GM04504 (cell line): ENCODE data around the gene CHD6.
A peak's percentile ranks its signal among the peaks of the same experiment; 100 is the strongest.

Experiments used
- DNase-seq: peaks from one replicate; pipeline ENCODE4 v3.0.0-alpha.2; 2012; ENCODE audit warnings: low read depth

The CHD6 gene

GRCh38 chr20:41462372-41463161 lies 155.6 kb downstream of the CHD6 start:
- no peak for DNase-seq

- DNase-seq: no peak
These were observed 159.4 kb downstream of the CHD6 start for GRCh38 chr20:41458761-41459160.

- DNase-seq: no peak
These were observed 160.9 kb downstream of the CHD6 start for GRCh38 chr20:41457173-41457857.

DNA sequence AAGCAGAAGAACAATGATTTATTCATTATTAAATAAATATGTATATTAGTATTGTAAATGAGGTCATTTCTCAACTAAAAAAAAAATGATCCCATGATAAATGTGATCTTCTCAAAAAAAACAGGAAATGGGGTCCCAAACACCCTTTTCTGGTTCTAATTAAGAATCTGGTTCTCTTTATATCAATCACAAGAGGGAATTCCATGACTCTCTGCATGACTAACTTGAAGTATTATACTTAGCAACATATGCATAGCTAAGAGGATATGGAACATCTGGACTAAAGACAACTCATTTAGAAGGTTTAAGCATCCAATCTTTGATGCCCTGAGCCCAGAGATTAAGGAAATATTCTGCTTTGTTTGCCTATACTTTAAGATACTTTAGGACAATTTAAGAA lies 161.8 kb downstream of the CHD6 start:
- peak; percentile 29 for DNase-seq

DNA sequence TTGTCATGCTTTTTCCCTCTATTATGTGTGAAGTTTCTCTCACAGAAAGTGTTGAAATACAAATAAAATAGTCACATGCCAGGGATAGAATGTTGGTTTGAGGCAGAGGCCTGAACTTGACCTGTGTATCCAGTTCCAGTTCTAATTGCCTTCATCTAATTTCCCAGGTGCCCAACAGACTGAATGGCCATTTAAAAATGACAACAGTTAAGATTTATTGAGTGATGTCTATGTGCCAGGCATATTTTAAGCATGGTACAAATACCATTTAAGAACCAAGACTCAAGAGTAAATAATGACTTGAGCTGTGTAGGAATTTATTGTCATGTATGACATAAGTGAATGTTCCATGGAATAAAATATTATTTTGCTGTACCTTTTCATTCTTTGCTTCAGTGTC lies 163.9 kb downstream of the CHD6 start:
- DNase-seq: no peak

DNA sequence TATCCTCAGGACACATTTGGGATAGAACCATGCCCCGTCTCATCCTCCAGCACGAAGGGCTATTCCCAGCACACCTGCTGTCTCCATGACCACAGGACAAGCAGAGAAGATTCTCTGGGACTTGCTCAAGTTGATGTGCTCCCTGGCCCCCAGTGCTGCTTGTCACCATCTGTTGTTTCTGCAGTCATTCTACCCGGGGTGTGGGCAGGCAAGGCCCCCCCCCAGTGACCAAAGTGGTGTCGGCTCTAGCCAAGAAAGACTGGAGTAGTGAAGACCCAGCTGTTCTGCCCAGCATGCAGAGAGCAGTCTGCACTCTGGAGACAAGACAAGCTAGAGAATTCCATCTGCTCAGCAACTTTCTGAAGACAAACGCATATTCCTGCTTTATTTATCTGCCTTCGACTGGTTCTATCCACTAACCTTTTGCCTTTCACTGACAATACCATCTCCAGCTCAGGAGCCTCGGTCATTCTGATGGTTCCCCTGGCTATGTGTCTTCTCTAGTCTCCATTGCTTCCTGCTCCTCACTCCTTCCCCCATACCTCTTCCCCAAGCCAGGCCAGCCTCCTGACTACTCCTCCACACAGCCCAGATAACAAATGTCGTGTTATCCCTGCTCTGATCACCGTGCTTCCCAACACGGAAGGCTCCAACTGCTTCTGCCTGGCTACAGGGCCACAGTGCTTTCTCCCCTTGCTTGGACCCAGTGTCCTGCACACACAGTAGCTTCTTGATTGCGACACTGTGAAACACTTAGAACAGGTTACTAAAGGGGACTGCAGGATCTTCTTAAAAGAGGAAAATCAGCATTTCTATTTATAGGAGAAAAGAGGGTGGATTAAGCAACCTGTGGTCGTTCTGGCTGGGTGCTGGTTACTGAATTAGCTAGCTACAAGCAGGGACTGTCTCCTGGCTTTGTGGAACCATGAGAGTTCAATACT lies 164.9 kb downstream of the CHD6 start:
- DNase-seq: no peak

DNA sequence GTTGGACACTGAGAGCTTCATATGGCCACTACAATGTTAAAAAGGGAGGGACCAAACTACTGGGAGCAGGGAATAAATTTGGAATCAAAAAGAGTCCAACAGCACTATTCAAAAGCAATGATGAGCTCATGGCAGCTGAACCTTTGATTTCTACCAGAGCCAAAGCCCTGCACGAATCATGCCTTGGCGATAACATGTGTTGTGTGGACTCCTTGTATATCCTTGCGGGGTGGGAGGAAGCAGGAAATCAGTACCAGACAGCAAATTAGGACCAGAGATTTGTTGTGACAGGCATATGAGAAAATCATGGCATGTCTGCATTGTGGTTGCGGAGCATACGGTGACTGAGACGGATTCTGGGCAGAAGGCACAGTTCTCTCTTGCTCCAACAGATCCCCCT lies 166.0 kb downstream of the CHD6 start:
- DNase-seq: no peak

GRCh38 chr20:41447006-41447405 lies 171.2 kb downstream of the CHD6 start:
- DNase-seq: no peak

DNA sequence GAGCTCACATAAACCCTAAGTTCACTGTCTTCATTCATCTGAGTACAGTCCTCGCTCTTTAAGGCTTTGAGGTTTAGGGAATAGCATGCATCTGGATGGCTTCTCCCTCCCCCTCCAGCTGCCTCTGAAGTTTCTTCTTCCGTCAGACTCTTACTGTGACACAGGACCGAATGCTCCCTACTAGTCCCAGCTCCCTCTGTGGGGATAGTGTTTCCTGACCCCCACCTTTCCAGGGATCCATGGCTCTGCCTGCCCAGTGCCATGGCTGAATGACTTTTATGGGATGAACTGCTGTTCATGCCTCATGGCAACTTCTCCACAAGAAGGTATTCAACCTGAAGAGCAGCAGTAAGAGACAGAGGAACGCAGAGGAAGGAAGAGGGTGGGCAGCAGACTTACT lies 171.7 kb downstream of the CHD6 start:
- DNase-seq: no peak

DNA sequence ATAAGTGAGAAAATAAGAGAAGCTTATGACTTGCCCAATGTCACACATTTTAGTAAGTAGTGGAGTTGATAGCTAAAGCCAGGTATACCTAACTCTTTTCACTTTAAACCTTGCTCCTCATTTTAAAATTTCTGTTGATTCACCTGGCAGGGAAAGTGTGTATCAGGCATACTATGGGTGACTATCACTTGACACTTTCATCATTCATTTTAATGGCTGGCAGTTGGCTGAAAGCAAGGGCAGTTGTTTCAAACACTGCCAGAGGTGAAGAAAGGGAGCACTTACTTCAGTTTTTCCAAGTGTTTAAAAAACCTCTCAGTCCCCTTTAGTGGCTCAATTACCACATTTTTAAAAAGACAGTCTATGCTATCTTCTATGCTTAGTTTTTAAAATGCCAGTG lies 173.4 kb downstream of the CHD6 start:
- no peak for DNase-seq

- no peak for DNase-seq
These were observed 174.5 kb downstream of the CHD6 start for GRCh38 chr20:41443691-41444090.

GRCh38 chr20:41440882-41441281 lies 177.3 kb downstream of the CHD6 start:
- DNase-seq: no peak

DNA sequence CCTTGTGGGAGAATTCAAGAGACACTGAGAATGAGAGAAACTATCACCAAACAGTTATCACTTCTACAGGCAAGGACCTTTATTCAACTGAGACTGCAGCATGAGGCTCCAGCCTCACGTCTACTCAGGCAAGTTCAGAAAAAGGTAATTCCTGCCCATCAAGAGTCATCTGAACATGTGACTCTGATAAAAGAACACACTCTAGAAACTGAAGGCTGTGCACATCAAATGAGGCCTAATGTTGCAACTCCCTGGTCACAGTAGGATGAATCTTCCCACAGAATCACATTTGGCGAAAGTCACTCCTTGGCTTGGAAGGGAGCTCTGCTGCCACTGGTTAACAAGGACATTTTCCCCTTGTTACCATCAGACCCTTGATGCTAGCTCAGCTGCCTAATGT lies 180.3 kb downstream of the CHD6 start:
- no peak for DNase-seq

- DNase-seq: peak; percentile 44
These were observed 181.5 kb downstream of the CHD6 start for GRCh38 chr20:41436679-41437078.

- no peak for DNase-seq
These were observed 185.0 kb downstream of the CHD6 start for GRCh38 chr20:41433203-41433602.

- no peak for DNase-seq
These were observed 185.4 kb downstream of the CHD6 start for GRCh38 chr20:41432746-41433145.

DNA sequence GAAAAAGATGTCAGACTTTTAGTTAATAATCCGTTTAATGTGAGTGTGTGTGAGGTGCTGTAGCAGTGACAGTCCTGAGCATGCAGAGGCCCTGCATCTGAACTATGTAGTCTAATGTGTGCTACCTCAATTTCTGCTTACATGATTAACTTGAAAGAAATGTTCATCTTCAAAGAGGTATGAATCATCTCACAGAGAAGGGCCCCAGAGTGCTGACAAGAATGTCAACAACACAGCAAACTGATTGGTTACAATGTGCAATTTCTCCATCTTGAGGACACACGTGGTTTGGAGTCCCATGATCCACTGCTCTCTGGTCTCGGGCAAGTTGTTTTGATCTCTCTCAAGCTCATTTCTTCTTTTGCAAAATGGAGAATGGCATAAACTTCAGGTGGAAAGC lies 189.9 kb downstream of the CHD6 start:
- peak; percentile 14 for DNase-seq

GRCh38 chr20:41427833-41428232 lies 190.3 kb downstream of the CHD6 start:
- no peak for DNase-seq

- DNase-seq: no peak
These were observed 191.2 kb downstream of the CHD6 start for GRCh38 chr20:41426976-41427375.

GRCh38 chr20:41426086-41426830 lies 191.9 kb downstream of the CHD6 start:
- DNase-seq: peak; percentile 17

DNA sequence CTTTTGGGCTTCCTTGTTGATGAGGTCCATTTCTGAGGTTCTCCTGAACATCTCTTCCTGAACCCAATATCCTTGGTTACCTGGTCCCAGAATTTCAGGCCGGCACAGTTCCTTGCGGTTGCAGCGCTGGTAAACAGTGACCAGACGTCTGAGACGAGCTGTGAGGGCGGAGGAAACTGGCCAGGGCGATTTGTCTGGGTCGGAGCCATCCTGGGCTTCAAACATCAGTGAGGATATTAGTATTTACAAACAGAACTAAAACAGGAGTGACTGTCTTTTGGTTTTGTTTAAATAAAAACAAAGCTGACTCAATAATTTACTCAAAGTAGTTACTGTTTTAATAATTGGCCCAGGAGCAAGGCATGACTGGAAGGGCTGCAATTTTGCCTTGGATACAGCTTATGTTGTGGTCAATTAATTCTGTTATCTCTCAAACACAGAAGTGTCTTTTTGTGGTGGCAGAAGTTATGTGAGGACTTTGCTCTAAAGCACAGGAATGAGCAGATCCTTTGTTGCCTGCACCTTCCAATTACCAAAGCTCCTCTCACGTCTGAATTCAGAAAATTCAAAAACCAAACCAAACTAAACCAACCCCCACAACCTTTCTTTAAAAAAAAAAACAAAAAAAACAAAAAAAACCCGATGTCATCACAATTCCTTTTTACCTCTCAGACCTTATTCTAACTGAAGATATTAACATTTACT lies 192.8 kb downstream of the CHD6 start:
- peak; percentile 23 for DNase-seq
